Peyer's patch (tissue), 4 donors: ENCODE results near the gene LCP2. TPM values are rescaled to one million over a fixed set of nuclear protein-coding genes. Genes with fewer than 3 reads are reported as not detected.

Experiments
- DNase-seq, 3 donors: peaks; one replicate each; pipeline ENCODE4 v3.0.0-alpha.2; 2017 to 2019
- H3K27ac ChIP-seq, 4 donors: fragments of 200-600 bp; sonication (generic); one replicate each; pipeline ENCODE4 v1.5.1; 2016 to 2019
- H3K27me3 ChIP-seq, 2 donors: fragments of 200-600 bp; sonication (generic); one replicate each; pipeline ENCODE4 v1.5.1; 2019
- H3K36me3 ChIP-seq, 3 donors: fragments of 200-600 bp; sonication (generic); one replicate each; pipeline ENCODE4 v1.5.1; 2016 to 2019
- H3K4me1 ChIP-seq, 4 donors: fragments of 200-600 bp; sonication (generic); one replicate each; pipeline ENCODE4 v1.5.1; 2016 to 2019
- H3K4me3 ChIP-seq, 4 donors: fragments of 200-600 bp; sonication (generic); 1 replicate in 3 of 4; 2 replicates in 1 of 4; pipeline ENCODE4 v1.5.1; 2016 to 2019; ENCODE audit warnings: mild to moderate bottlenecking in 1 of 4
- H3K9me3 ChIP-seq, 4 donors: fragments of 200-600 bp; sonication (generic); one replicate each; pipeline ENCODE4 v1.5.1; 2016 to 2019; ENCODE audit warnings: mild to moderate bottlenecking in 1 of 4
- POLR2A ChIP-seq, 2 donors: fragments of 450-650 bp; IDR thresholded peaks; one replicate each; pipeline ENCODE4 v1.5.1; 2017; ENCODE audit warnings: antibody characterized with exemption in 2 of 2, mild to moderate bottlenecking in 2 of 2, moderate library complexity in 2 of 2
- total RNA-seq, 4 donors: library from RNA; depleted of rRNA; stranded (reverse); fragments of >200 nt; gene quantifications; one replicate each; pipeline ENCODE4 v1.1.0, GENCODE V29; 2016
- TF ChIP-seq, protein P1 (sequence below), 6 experiments: fragments of 450-650 bp in 4 of 6; fragments of 200-600 bp in 2 of 6; sonication (generic) in 1 of 6; IDR thresholded peaks; one replicate each; pipeline ENCODE4 v1.5.1; 2017 to 2019; ENCODE audit warnings: antibody characterized with exemption in 6 of 6, mild to moderate bottlenecking in 3 of 6, moderate library complexity in 1 of 6

Gene LCP2
- total RNA-seq, 4 donors from 2014 or later: 27.1 to 139 (median 33.9) TPM

DNA sequence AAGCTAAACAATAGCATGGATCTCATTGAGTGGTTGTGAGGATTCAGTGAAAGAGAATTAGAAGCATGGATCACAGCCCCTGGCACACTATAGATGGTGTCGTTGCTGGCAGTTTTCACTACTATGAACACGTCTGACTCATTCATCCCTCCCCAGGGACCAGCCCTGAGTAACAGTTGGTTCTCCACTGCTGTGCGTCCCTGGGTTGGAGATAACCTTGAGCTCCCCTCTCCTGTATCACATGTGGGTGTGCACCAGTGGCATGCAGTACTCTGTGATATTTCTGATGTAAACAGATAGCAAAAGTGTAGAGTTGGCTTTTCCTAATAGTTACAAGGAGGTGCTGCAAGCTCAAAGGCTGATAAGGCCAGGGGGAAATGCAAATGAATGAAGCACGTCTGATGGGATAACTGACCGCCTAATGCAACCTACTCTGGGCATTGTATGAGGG is 8.8 kb upstream of the LCP2 start:
- Histone ChIP-seq H3K4me3 (no peak overlapping the region), H3K4me1 (peaks cover 0 to 18% (median 15%) of the 10 kb centered on the region in 4 donors), H3K27me3 (no peaks in the 10 kb centered on the region), H3K36me3 (no peaks in the 10 kb centered on the region), H3K27ac (no peak overlapping the region), H3K9me3 (no peaks in the 10 kb centered on the region)
- no peak for TF ChIP-seq POLR2A (IDR thresholded peaks at IDR 0.05)
- TF ChIP-seq, protein P1, sequence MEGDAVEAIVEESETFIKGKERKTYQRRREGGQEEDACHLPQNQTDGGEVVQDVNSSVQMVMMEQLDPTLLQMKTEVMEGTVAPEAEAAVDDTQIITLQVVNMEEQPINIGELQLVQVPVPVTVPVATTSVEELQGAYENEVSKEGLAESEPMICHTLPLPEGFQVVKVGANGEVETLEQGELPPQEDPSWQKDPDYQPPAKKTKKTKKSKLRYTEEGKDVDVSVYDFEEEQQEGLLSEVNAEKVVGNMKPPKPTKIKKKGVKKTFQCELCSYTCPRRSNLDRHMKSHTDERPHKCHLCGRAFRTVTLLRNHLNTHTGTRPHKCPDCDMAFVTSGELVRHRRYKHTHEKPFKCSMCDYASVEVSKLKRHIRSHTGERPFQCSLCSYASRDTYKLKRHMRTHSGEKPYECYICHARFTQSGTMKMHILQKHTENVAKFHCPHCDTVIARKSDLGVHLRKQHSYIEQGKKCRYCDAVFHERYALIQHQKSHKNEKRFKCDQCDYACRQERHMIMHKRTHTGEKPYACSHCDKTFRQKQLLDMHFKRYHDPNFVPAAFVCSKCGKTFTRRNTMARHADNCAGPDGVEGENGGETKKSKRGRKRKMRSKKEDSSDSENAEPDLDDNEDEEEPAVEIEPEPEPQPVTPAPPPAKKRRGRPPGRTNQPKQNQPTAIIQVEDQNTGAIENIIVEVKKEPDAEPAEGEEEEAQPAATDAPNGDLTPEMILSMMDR (IDR thresholded peaks at IDR 0.05): no peak
- no peak for DNase-seq

DNA sequence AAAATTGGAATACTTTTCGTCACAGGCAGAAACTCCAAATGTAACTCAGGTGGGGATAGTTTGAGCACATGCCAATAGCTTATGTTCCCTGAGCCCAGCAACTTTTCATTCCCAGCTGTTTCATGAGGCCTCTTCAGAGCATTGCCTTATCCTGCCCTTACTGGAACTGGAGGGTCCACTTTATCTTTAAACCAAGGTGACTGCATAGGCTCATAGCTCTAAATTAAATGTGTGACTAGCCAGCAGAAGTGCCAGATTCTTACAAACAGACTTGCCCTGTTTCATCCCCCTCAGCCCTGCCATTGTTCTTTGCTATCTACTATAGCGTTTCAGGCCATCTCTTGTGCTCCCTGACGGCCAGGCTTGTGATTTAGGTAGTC is 8.1 kb upstream of the LCP2 start:
- TF ChIP-seq, protein P1 (IDR thresholded peaks at IDR 0.05): no peak
- TF ChIP-seq POLR2A (IDR thresholded peaks at IDR 0.05): no peak
- Histone ChIP-seq H3K36me3 (no peaks in the 10 kb centered on the region), H3K4me1 (peaks cover 0 to 18% (median 15%) of the 10 kb centered on the region in 4 donors), H3K27me3 (no peaks in the 10 kb centered on the region), H3K4me3 (no peak overlapping the region), H3K9me3 (no peaks in the 10 kb centered on the region), H3K27ac (no peak overlapping the region)
- DNase-seq: no peak

DNA sequence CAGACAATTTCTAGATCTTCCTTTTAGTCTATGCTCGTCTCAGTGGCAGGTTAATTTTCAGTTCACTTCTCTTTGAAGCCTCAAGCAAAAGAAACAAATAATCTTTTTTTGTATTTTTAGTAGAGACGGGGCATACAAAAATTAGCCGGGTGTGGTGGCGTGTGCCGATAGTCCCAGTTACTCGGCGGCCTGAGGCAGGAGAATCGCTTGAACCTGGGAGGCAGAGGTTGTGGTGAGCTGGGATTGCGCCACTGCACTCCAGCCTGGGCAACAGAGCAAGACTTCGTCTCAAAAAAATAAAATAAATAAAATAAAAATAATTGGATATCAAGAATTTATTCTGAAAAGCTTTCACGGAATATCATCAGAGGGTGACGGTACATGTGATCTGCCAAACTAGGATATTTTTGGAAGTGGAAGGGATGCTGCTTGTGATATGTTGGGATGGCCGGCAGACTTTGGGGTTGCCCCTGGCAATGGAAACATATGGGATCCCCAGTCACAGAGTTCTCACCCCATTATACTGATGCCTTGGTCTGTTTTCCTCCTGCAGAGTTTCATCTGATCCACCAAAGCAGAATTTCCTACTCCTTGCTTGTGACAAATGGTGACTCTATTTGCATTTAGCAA is 7.6 kb upstream of the LCP2 start:
- H3K4me3 ChIP-seq: no peak overlapping the region

DNA sequence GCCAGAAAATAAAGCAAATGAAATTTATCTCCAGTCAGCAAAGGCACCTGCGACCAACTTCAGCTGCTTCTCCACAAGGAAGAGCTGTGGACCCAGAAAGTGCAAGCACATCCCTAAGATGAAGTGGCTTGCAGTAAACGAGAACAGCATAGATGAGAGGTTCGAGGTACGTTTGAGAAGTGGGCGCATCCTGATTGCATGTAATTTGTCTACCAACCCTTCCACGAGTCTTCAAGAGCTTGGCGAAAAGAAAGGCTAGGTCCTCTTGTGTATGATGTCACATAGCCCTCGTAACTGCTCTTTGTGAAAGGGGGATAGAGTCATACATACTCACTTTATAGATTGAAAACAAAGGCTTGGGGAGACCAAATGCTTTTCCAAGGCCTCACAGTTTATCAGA is 6.0 kb upstream of the LCP2 start:
- H3K27ac ChIP-seq: peak overlapping the region in 3 of 4 donors; percentile 70 to 79 (median 71)
- no peaks in the 10 kb centered on the region for H3K9me3 ChIP-seq
- TF ChIP-seq POLR2A (IDR thresholded peaks at IDR 0.05): no peak
- TF ChIP-seq, protein P1 (IDR thresholded peaks at IDR 0.05): no peak
- H3K4me1 ChIP-seq: peaks cover 0 to 18% (median 11%) of the 10 kb centered on the region in 4 donors
- DNase-seq: no peak
- no peak overlapping the region for H3K4me3 ChIP-seq
- H3K27me3 ChIP-seq: no peaks in the 10 kb centered on the region
- H3K36me3 ChIP-seq: no peaks in the 10 kb centered on the region

More for the DNA sequence above, 7.6 kb upstream of the LCP2 start:
- Histone ChIP-seq H3K9me3 (no peaks in the 10 kb centered on the region), H3K36me3 (no peaks in the 10 kb centered on the region), H3K27me3 (no peaks in the 10 kb centered on the region), H3K4me1 (peaks cover 0 to 18% (median 15%) of the 10 kb centered on the region in 4 donors), H3K27ac (no peak overlapping the region)
- no peak for TF ChIP-seq POLR2A (IDR thresholded peaks at IDR 0.05)
- TF ChIP-seq, protein P1 (IDR thresholded peaks at IDR 0.05): no peak
- no peak for DNase-seq

DNA sequence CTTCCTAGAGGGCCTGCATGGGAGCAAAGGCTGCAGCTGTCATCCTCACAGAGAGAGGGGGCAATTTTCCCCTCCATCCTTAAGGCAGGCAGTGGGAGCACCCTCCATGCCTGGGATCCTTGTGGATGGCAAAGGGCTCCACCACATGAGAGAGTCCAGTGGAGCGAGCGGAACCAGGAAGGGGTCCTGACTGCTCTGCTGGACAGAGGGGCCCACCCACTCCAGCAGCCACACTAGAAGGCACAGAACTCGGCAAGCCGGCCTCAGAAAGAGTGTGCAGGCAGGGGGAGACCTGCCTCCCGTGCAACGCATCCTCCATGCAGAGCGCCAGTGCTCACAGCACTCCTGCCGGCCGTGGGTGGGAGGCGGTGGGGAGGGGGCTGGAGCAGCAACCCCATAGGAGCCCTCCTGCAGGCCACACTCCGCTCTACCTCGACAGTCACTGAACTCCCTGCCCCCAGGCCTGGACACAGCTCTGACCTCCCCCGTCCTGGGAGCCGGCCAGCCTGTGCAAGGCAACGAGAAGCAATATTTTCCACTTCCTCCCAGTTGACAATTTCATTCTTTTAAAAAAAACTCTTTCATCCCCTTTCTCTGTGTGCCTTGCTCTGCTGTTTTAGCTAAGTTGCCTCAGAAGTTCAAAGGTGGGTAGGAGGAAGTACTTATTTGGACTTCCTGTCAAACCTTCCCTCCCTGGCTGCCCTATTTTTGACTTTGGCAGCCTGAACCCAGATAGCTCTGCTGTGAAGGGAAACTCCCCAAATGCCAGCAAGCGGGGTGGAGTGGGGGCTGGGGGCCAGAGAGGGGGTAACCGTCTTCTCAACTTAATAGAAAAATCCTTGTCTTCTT is 5.3 kb upstream of the LCP2 start:
- no peaks in the 10 kb centered on the region for H3K9me3 ChIP-seq

More for the DNA sequence above, 5.3 kb upstream of the LCP2 start:
- Histone ChIP-seq H3K27ac (peak overlapping the region; percentile 58 to 79 (median 70)), H3K4me3 (peak overlapping the region in 3 of 4 donors; percentile 11 to 23 (median 19)), H3K4me1 (peaks cover 0 to 21% (median 11%) of the 10 kb centered on the region in 4 donors), H3K27me3 (no peaks in the 10 kb centered on the region), H3K36me3 (no peaks in the 10 kb centered on the region)
- TF ChIP-seq, protein P1 (IDR thresholded peaks at IDR 0.05): no peak
- TF ChIP-seq POLR2A (IDR thresholded peaks at IDR 0.05): no peak
- DNase-seq: peak in 2 of 3 donors; percentile 40 to 65
